Spleen (tissue), 11 donors: ENCODE data around the gene ZNF208. TPM values are rescaled to one million over a fixed set of nuclear protein-coding genes. Genes with fewer than 3 reads are reported as not detected.

ENCODE experiments used
- DNase-seq: peaks from one replicate; pipeline ENCODE4 v3.0.0-alpha.2; 2020
- H3K27ac ChIP-seq, 8 donors: fragments of 200-600 bp; sonication (generic) in 7 of 8; 1 replicate in 4 of 8; 2 replicates in 4 of 8; pipeline versions ENCODE4 v1.5.0 to v1.8.0; 2016 to 2021; ENCODE audit warnings: inconsistent platforms in 4 of 8, mild to moderate bottlenecking in 4 of 8, moderate library complexity in 1 of 8
- H3K27me3 ChIP-seq, 7 donors: fragments of 200-600 bp; sonication (generic) in 6 of 7; replicated peaks in 1 of 7; 1 replicate in 4 of 7; 2 replicates in 3 of 7; pipeline versions ENCODE4 v1.5.0 to v1.8.0; 2016 to 2021; ENCODE audit warnings: inconsistent platforms in 3 of 7, mild to moderate bottlenecking in 1 of 7
- H3K36me3 ChIP-seq, 6 donors: fragments of 200-600 bp; sonication (generic) in 5 of 6; 1 replicate in 4 of 6; 2 replicates in 2 of 6; pipeline versions ENCODE4 v1.5.0 to v1.8.0; 2016 to 2021; ENCODE audit warnings: inconsistent platforms in 2 of 6
- H3K4me1 ChIP-seq, 6 donors: fragments of 200-600 bp; sonication (generic) in 5 of 6; 1 replicate in 3 of 6; 2 replicates in 3 of 6; pipeline versions ENCODE4 v1.5.0 to v1.8.0; 2016 to 2021; ENCODE audit warnings: inconsistent platforms in 3 of 6
- H3K4me3 ChIP-seq, 8 donors: fragments of 200-600 bp; sonication (generic) in 7 of 8; 1 replicate in 4 of 8; 2 replicates in 4 of 8; pipeline versions ENCODE4 v1.5.0 to v1.8.0; 2016 to 2021; ENCODE audit warnings: inconsistent platforms in 4 of 8, mild to moderate bottlenecking in 4 of 8, moderate library complexity in 2 of 8
- H3K9me3 ChIP-seq, 8 donors: fragments of 200-600 bp; sonication (generic) in 7 of 8; 1 replicate in 4 of 8; 2 replicates in 4 of 8; pipeline versions ENCODE4 v1.5.0 to v1.8.0; 2016 to 2021; ENCODE audit warnings: inconsistent platforms in 4 of 8
- CTCF ChIP-seq, 11 experiments: fragments of 200-600 bp in 7 of 11; fragments of 450-650 bp in 4 of 11; sonication (generic) in 4 of 11; IDR thresholded peaks in 8 of 11; conservative IDR thresholded peaks in 3 of 11; 1 replicate in 7 of 11; 2 replicates in 4 of 11; pipeline versions ENCODE4 v1.4.0 to v1.8.0; 2016 to 2021; ENCODE audit warnings: antibody characterized with exemption in 11 of 11, inconsistent platforms in 4 of 11, mild to moderate bottlenecking in 1 of 11
- POLR2A ChIP-seq, 3 donors: fragments of 450-650 bp; IDR thresholded peaks; one replicate each; pipeline ENCODE4 v1.5.1; 2017; ENCODE audit warnings: antibody characterized with exemption in 3 of 3, mild to moderate bottlenecking in 1 of 3
- POLR2AphosphoS5 ChIP-seq, 3 donors: sonication (generic); formaldehyde crosslinking; IDR thresholded peaks; one replicate each; pipeline ENCODE4 v1.5.1; 2017; ENCODE audit warnings: antibody characterized with exemption in 3 of 3
- WGBS, 5 donors: extraction: QIAGEN DNeasy Blood & Tissue Kit in 3 of 5; methylation state at CpG; one replicate each; pipeline versions ENCODE4 v1.1.5 to v1.1.7; 2013 to 2018; 5-methylcytosine and 5-hydroxymethylcytosine counted together
- intact Hi-C: fragments of 100-400 bp; cut with DNase I; formaldehyde crosslinking; loops from one replicate; pipeline ENCODE4 v1.15.0; 2023; ENCODE audit warnings: low total_unique reads
- polyA plus RNA-seq, 3 donors: library from polyadenylated mRNA; stranded (reverse); fragments of 200-250 nt; gene quantifications; one replicate each; pipeline ENCODE4 v1.2.1, GENCODE V29; 2013
- total RNA-seq, 7 donors: library from RNA; depleted of rRNA in 3 of 7; stranded (reverse); fragments of >200 nt in 3 of 7; fragmentation: NEBNext Ultra II Directional in 4 of 7; extraction: Animal tissue kit (Norgen Biotek cat#: 25700) in 4 of 7; gene quantifications; one replicate each; pipeline versions ENCODE4 v1.1.0 to v1.2.1, GENCODE V29; 2016 to 2021
- donor health status: healthy with polysubstance abuse.
- donor health status: DM: no; HTN: no; CAD: no; lungs with moderate emphysema.
- donor health status: DM: no; HTN: no; CAD: no.
- donor health status: Bipolar disorder and iron deficiency.
- donor health status: healthy.
- donor health status: DM: no; HTN: no; CAD: no.
- donor health status: DM: yes; HTN: yes; CAD: no.

The ZNF208 gene
- total and polyA plus RNA-seq, 10 donors: 0.78 to 24.1 (median 6.8) TPM

DNA sequence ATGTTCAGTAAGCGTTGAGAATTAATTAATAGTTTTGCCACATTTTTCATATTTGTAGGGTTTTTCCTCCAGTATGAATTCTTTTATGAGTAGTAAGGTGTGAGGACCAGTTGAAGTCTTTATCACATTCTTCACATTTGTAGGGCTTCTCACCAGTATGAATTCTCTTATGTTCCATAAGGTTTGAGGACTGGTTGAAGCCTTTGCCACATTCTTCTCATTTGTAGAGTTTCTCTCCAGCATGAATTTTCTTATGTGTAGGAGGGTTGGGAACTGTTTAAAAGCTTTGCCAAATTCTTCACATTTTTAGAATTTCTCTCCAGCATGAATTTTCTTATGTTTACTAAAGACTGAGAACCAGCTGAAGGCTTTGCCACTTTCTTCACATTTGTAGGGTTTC lies 40.3 kb downstream of the ZNF208 start:
- Histone ChIP-seq H3K9me3 (peaks cover 42 to 100% (median 100%) of the 10 kb centered on the region in 8 donors), H3K27ac (no peak overlapping the region), H3K4me3 (no peak overlapping the region), H3K4me1 (no peaks in the 10 kb centered on the region), H3K27me3 (no peaks in the 10 kb centered on the region), H3K36me3 (peaks cover 0 to 18% (median 2%) of the 10 kb centered on the region in 6 donors)
- WGBS, 5 donors: 93 to 100% (median 96%) methylated on average over 1 of the region's 1 CpG
- intact Hi-C loops: no loop called here
- no peak for DNase-seq
- TF ChIP-seq CTCF (IDR thresholded peaks at IDR 0.05 in 8 of 11, conservative IDR thresholded peaks at IDR 0.05 in 3 of 11) (no peak), POLR2AphosphoS5 (IDR thresholded peaks at IDR 0.05) (no peak), POLR2A (IDR thresholded peaks at IDR 0.05) (no peak)

GRCh38 chr19:21947775-21948174 lies 63.0 kb downstream of the ZNF208 start:
- TF ChIP-seq POLR2A (IDR thresholded peaks at IDR 0.05): no peak
- TF ChIP-seq POLR2AphosphoS5 (IDR thresholded peaks at IDR 0.05): no peak
- TF ChIP-seq CTCF (IDR thresholded peaks at IDR 0.05 in 8 of 11, conservative IDR thresholded peaks at IDR 0.05 in 3 of 11): no peak

DNA sequence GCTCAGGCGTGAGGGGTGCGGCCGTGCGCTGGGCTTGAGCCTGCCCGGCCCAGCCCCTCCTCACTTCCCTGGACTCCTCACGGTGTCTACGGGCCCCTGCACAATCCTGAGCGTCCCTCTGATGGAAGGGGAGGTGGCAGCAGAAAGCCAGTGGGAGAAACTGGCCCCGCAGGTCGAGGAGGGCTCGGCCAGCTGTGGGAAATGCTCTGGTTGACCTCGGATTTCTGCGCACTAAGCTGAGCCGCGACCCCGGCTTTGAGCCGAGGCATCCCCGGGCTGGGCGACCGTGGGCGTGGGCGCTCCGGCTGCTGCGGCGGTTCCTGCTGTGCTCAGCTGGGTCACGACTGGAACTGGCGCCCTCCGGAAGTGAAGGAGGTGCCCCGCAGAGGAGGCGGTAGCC lies 70.1 kb downstream of the ZNF208 start:
- DNase-seq: no peak
- Histone ChIP-seq H3K9me3 (peaks cover 0 to 99% (median 84%) of the 10 kb centered on the region in 8 donors), H3K4me3 (no peak overlapping the region), H3K4me1 (no peaks in the 10 kb centered on the region), H3K27me3 (no peaks in the 10 kb centered on the region), H3K27ac (no peak overlapping the region), H3K36me3 (no peaks in the 10 kb centered on the region)
- TF ChIP-seq POLR2A (IDR thresholded peaks at IDR 0.05) (no peak), CTCF (IDR thresholded peaks at IDR 0.05 in 8 of 11, conservative IDR thresholded peaks at IDR 0.05 in 3 of 11) (no peak), POLR2AphosphoS5 (IDR thresholded peaks at IDR 0.05) (no peak)
- intact Hi-C loops: no loop called here
- WGBS, 5 donors: 70 to 86% (median 80%) methylated on average over 21 to 30 of the region's 30 CpGs

More at GRCh38 chr19:21947775-21948174, 63.0 kb downstream of the ZNF208 start:
- Histone ChIP-seq H3K4me1 (no peaks in the 10 kb centered on the region), H3K27me3 (no peaks in the 10 kb centered on the region), H3K4me3 (no peak overlapping the region), H3K9me3 (peaks cover 19 to 100% (median 97%) of the 10 kb centered on the region in 8 donors), H3K27ac (no peak overlapping the region), H3K36me3 (no peaks in the 10 kb centered on the region)
- WGBS, 5 donors: 68 to 84% (median 73%) methylated on average over 7 to 8 of the region's 8 CpGs
- intact Hi-C loops: no loop called here
- DNase-seq: no peak

DNA sequence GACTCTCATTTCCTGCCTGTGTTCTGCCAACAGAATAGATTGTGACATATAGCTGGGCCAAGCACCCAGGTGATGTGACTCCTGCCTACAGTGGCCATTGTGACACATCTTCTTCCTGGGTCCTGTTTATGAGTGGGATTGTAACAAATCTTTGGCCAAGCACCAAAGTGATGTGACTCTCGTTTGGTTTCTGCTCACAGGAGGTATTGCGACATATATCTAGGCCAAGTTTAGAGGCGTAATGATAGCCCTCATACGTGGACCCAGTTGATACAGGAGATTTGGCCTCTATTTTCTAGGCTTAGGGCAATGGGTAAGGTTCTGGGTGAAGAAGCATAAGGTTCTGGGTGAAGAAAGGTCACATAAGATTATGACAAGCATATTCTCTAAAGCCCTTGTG lies 76.2 kb downstream of the ZNF208 start:
- Histone ChIP-seq H3K27ac (no peak overlapping the region), H3K9me3 (peaks cover 0 to 82% (median 52%) of the 10 kb centered on the region in 8 donors), H3K36me3 (no peaks in the 10 kb centered on the region), H3K4me3 (no peak overlapping the region), H3K4me1 (no peaks in the 10 kb centered on the region), H3K27me3 (no peaks in the 10 kb centered on the region)
- 64 to 72% (median 68%) methylated on average over 4 of the region's 4 CpGs; no CpG with 5 or more reads in 1 of the 5 donors for WGBS, 5 donors
- DNase-seq: no peak
- intact Hi-C loops: no loop called here
- TF ChIP-seq POLR2A (IDR thresholded peaks at IDR 0.05): no peak

DNA sequence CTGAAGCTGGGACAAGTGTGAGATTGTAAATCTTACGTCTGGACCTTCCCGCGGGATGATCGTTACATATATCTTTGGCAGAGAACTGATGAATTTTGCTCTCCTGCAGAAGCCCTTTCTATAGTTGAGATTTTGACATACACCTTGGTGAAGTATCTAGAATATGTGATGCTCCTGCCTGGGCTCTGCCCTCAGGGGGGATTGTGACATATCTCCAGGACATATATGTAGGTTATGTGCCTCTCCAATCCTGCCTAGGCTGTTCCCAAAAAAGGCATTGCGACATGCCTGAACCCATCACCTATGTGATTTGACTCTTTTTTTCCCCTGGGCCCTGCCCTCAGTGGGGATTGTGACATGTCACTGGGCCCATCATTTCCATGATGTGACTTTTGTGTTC lies 76.6 kb downstream of the ZNF208 start:
- DNase-seq: no peak
- H3K4me1 ChIP-seq: no peaks in the 10 kb centered on the region
- H3K36me3 ChIP-seq: no peaks in the 10 kb centered on the region
- no peak overlapping the region for H3K27ac ChIP-seq
- H3K9me3 ChIP-seq: peaks cover 0 to 82% (median 50%) of the 10 kb centered on the region in 8 donors
- no peak for TF ChIP-seq POLR2AphosphoS5 (IDR thresholded peaks at IDR 0.05)
- TF ChIP-seq CTCF (IDR thresholded peaks at IDR 0.05 in 8 of 11, conservative IDR thresholded peaks at IDR 0.05 in 3 of 11): no peak
- TF ChIP-seq POLR2A (IDR thresholded peaks at IDR 0.05): no peak
- intact Hi-C loops: no loop called here
- 94 to 100% (median 96%) methylated on average over 5 of the region's 5 CpGs for WGBS, 5 donors
- no peaks in the 10 kb centered on the region for H3K27me3 ChIP-seq
- H3K4me3 ChIP-seq: no peak overlapping the region
